ENCODE measurements around the gene CCDC54. TPM values are rescaled to one million over a fixed set of nuclear protein-coding genes. Genes with fewer than 3 reads are reported as not detected.

CCDC54 gene
- total RNA-seq, 1 donor from 2014 or later = not detected

- no peak for DNase-seq (ENCODE audit: low read depth in 2 of 2)
Measured at GRCh38 chr3:107392549-107393165, 15.4 kb downstream of the CCDC54 start.

- no peak for DNase-seq (ENCODE audit: low read depth in 2 of 2)
Measured at GRCh38 chr3:107394502-107394901, 17.3 kb downstream of the CCDC54 start.

- DNase-seq (ENCODE audit: low read depth in 2 of 2) = no peak
Measured at GRCh38 chr3:107395066-107395465, 17.8 kb downstream of the CCDC54 start.

GRCh38 chr3:107401301-107401700 lies 24.1 kb downstream of the CCDC54 start:
- DNase-seq (ENCODE audit: low read depth in 2 of 2) = no peak

DNA sequence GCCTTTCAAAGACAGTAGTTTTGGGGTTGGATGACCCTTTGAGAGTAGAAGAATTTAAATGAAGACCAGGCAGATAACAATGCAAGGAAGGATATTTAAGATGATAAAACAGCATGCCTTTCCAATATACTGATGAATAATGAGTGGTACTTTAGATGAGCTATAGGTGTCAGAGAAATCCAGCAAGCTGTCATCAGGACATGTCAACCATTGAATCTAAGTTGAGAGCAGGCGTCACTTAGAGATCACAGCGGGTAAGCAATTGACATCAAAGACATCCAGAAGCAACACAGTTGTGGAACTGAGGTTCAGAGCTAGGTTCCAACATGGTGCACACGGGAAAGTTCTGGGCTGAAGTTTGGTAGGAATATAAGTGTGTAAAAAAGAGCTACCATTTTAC lies 25.0 kb downstream of the CCDC54 start:
- DNase-seq (ENCODE audit: low read depth in 2 of 2) = no peak

DNA sequence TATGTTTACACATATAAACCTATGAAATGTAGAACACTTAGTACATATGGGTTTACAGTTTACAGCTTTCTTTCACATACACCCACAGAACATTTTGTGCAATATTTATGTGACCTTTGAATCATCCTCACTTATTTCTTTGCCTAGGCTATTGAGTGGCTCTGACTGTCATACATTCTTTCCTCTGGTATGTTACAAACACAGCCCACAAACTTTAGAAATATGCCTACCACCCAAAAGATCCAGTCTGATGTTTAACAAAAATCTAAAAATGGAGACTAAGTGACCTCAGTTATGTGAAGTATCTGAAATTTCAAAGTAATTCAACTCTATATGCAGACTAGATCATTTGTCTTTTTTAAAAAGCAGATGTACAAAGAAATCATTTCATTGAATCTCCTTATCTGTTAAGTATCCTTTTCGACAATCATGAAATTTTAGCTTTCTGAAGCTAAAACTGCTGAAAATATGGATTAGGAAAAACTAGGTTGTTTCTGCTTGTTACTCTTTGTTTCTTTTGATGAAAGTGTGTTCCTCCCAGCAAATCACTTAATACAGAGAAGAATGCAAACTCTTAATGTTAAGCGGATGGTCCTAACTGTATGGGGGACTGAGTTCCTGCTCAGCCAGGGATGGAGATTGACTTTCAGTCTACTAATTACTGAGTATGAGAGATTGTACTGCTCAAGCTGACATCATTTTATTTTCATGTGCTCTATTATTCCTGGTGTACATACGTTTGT lies 27.7 kb downstream of the CCDC54 start:
- no peak for DNase-seq (ENCODE audit: low read depth in 2 of 2)

DNA sequence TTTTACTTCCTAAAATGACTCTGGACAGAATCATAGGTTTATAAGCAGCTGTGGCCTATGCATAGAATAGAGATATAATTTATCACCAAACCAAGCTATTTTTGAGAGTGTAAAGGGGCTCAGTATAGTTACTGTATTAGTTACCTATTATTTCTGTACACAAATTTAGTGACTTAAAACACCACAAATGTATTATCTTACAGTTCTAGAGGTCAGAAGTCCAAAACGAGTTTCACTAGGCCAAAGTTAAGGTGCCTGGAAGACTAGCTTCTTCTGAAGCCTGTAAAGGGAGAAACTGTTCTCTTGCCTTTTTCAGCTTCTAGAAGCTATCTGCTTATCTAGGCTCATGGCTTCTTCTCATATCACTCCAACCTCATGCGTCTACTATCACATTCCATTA lies 30.1 kb downstream of the CCDC54 start:
- no peak for DNase-seq (ENCODE audit: low read depth in 2 of 2)

DNA sequence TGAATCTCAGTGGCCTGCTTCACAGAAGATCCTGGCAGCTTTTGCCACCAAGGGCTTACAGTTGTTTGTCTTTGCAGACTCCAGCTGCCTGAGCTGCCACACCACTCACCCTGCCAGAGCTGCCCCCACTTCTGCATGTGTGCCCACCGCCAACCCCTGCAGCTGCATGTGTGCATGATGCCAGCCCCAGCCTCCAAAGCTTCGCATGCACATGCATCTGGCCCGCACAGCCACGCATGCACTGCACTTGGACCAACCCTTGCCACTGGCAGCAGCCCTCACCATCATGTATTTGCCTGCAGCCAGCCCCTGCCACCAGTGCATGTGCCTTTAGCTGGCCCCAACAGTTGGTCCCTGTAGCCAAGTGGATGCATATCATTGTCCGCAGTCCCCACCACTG lies 31.3 kb downstream of the CCDC54 start:
- no peak for DNase-seq (ENCODE audit: low read depth in 2 of 2)

DNA sequence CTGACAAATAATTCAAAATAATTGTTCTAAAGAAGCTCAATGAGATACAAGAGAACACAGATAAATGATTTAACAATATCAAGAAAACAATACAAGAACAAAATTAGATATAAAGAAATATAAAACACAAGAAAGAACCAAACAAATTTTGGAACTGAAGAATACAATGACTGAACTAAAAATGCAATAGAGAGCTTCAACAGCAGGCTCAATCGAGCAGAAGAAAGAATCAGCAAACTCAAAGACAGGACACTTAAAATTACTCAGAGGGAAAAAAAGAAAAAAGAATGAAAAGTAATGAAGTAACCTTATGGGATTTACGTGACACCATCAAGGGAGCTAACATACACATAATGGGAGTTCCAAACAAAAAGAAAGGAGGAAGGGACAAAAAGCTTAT lies 32.1 kb downstream of the CCDC54 start:
- no peak for DNase-seq (ENCODE audit: low read depth in 2 of 2)

DNA sequence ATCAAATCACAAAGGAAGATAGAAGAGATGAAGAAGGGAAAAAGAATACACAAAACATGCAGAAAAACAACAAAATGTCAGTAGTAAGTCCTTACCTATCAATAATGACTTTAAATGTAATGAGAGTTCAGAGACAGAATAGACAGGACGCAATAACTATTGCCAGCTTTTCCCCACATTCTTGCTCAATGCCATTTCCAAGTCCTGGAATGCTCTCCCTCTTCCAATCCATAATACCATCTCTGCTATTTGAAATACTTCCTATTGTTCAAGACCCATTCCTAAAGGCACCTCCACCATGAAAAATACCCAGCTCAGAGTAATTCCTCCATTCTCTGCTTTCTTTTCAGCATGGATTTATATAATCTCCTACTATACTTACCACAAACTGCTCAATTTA lies 33.4 kb downstream of the CCDC54 start:
- DNase-seq (ENCODE audit: low read depth in 2 of 2) = no peak

- DNase-seq (ENCODE audit: low read depth in 2 of 2) = no peak
Measured at GRCh38 chr3:107411056-107411455, 33.8 kb downstream of the CCDC54 start.

- DNase-seq (ENCODE audit: low read depth in 2 of 2) = no peak
Measured at GRCh38 chr3:107411779-107412178, 34.5 kb downstream of the CCDC54 start.

GRCh38 chr3:107412376-107412775 lies 35.1 kb downstream of the CCDC54 start:
- no peak for DNase-seq (ENCODE audit: low read depth in 2 of 2)

DNA sequence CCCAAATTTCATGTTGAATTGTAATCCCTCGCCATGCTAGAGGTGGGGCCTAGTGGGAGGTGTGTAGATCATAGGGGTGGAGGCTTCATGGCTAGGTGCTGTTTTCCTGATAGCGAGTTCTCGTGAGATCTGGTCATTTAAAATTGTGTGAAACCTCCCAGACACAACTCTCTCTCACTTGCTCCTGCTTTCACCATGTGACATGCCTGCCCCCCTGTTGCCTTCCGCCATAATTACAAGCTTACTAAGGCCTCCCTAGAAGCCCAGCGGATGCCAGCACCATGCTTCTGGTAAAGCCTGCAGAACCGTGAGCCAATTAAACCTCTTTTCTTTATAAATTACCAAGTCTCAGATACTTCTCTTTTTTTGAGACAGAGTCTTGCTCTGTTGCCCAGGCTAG lies 36.0 kb downstream of the CCDC54 start:
- no peak for DNase-seq (ENCODE audit: low read depth in 2 of 2)

DNA sequence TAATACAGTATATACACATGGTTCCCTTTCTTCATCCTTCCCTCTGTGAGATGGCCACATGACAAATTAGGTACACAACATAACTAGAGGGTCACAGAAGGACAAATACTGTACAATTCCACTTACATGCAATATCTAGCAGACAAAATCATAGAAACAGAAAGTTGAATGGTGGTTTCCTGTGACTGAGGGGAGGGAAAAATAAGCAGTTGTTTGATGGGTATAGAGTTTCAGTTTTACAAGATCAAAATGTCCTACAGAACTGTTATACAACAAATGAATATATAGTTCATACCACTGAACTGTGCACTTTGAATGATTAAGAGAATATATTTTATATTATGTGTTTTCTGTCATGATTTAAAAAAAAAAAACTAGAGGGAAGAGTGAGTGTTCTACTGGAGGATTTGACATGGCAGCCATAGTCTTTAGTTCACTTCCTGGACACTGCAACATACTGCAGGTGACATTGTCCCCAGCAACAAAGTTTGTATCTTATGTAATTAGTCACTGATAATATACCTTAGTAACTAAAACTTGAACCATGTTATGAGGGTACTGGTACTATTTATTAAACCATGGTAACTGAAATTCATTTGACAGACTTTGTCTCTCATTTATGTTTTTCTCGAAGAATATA lies 37.2 kb downstream of the CCDC54 start:
- DNase-seq (ENCODE audit: low read depth in 2 of 2) = no peak

DNA sequence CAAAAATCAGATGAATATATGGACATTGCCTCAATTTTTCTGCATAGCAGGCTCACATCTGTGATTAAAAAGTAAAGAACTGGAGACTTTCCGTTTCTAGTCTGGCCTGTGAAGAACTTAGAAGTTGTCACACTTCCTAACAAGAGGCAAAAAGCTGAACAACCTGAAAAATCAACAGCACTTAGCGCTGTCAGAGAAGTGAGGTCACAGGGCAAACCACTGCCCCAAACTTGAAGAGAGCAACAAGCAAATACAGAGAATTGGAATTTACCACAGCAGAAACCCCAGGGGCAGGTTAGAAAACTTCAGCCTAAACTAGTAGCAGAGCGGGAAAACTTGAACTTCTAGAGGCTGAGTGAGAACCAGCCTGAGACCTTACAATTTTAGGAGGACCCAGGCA lies 38.9 kb downstream of the CCDC54 start:
- DNase-seq (ENCODE audit: low read depth in 2 of 2) = no peak

- DNase-seq (ENCODE audit: low read depth in 2 of 2) = no peak
Measured at GRCh38 chr3:107416886-107417285, 39.6 kb downstream of the CCDC54 start.

GRCh38 chr3:107421170-107421792 lies 44.0 kb downstream of the CCDC54 start:
- DNase-seq (ENCODE audit: low read depth in 2 of 2) = peak; percentile 66 to 70

GRCh38 chr3:107421881-107422280 lies 44.6 kb downstream of the CCDC54 start:
- no peak for DNase-seq (ENCODE audit: low read depth in 2 of 2)

- no peak for DNase-seq (ENCODE audit: low read depth in 2 of 2)
Measured at GRCh38 chr3:107425033-107425432, 47.8 kb downstream of the CCDC54 start.

DNA sequence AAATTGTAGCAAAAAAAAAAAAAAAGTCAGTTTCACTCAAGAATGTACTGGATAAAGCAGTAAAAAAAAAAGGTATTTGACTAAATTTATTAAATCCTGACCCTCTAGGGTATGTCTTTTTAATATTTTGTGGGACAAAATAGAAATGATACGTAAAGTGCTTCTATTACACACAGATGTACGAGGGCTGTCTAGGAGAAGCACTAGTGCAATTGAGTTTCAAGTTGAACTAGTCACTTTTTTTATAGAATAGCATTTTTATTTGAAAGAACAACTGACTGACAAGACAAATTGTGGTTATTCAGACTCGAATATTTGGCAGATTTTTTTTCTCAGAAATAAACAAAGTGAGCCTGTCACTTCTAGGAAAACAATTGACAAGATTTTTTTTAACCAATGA lies 49.0 kb downstream of the CCDC54 start:
- no peak for DNase-seq (ENCODE audit: low read depth in 2 of 2)
